ENCODE results near the gene MKNK1. TPM values are rescaled to one million over a fixed set of nuclear protein-coding genes. Genes with fewer than 3 reads are reported as not detected.

The MKNK1 gene
- total RNA-seq, 1 experiment from 2014 or later: 40.1 TPM

- ATAC-seq: no peak
- Histone ChIP-seq H3K27me3 (ENCODE audit: control insufficient read depth, insufficient read depth, low read length) (no peaks in the 10 kb centered on the region), H3K27ac (ENCODE audit: low read length) (no peak overlapping the region), H3K4me1 (ENCODE audit: control insufficient read depth, insufficient read depth, low read length) (no peaks in the 10 kb centered on the region), H3K4me3 (ENCODE audit: low read depth in 2 of 2, low read length in 2 of 2) (no peak overlapping the region), H3K9me3 (ENCODE audit: control insufficient read depth, insufficient read depth, low read depth, low read length) (no peaks in the 10 kb centered on the region), H3K36me3 (ENCODE audit: control insufficient read depth, insufficient read depth, low read length) (no peaks in the 10 kb centered on the region)
- in situ Hi-C loops (cut with HindIII; ENCODE audit: low pct_unique_long_range_greater_than_20kb, low sequenced_read_pairs) (no loop called here), intact Hi-C loops (cut with micrococcal nuclease; ENCODE audit: unreplicated experiment) (no loop called here)
- ChIA-PET POLR2A (interaction anchor here (0.8 kb wide), 1 partner anchor 34 kb away, joined by 3 read pairs; no protein-coding TSS in a partner anchor), CTCF (no interaction called here)
- DNase-seq (ENCODE audit: low read depth, low spot score): no peak
- TF ChIP-seq TCF7L2 (IDR thresholded peaks at IDR 0.05; ENCODE audit: low read depth, low read length): no peak
- TF ChIP-seq POLR2AphosphoS5 (IDR thresholded peaks at IDR 0.05; ENCODE audit: low read depth, low read length): no peak
- no peak for TF ChIP-seq REST (IDR thresholded peaks at IDR 0.05; ENCODE audit: insufficient read depth in 1 of 2, low read depth in 2 of 2, low read length in 1 of 2)
- TF ChIP-seq SIN3A (IDR thresholded peaks at IDR 0.05; ENCODE audit: borderline replicate concordance, insufficient read depth, low read depth, low read length): no peak
- TF ChIP-seq CTCF (IDR thresholded peaks at IDR 0.05): no peak
- BruUV-seq (replicated peaks): no TSS peak
These were observed 7.2 kb downstream of the MKNK1 start for GRCh38 chr1:46596846-46597245.

- Histone ChIP-seq H3K4me3 (ENCODE audit: low read depth in 2 of 2, low read length in 2 of 2) (no peak overlapping the region), H3K36me3 (ENCODE audit: control insufficient read depth, insufficient read depth, low read length) (no peaks in the 10 kb centered on the region), H3K4me1 (ENCODE audit: control insufficient read depth, insufficient read depth, low read length) (no peaks in the 10 kb centered on the region), H3K9me3 (ENCODE audit: control insufficient read depth, insufficient read depth, low read depth, low read length) (no peaks in the 10 kb centered on the region), H3K27me3 (ENCODE audit: control insufficient read depth, insufficient read depth, low read length) (no peaks in the 10 kb centered on the region), H3K27ac (ENCODE audit: low read length) (no peak overlapping the region)
- TF ChIP-seq REST (IDR thresholded peaks at IDR 0.05; ENCODE audit: insufficient read depth in 1 of 2, low read depth in 2 of 2, low read length in 1 of 2) (no peak), SIN3A (IDR thresholded peaks at IDR 0.05; ENCODE audit: borderline replicate concordance, insufficient read depth, low read depth, low read length) (no peak), CTCF (IDR thresholded peaks at IDR 0.05) (no peak), TCF7L2 (IDR thresholded peaks at IDR 0.05; ENCODE audit: low read depth, low read length) (no peak), POLR2AphosphoS5 (IDR thresholded peaks at IDR 0.05; ENCODE audit: low read depth, low read length) (no peak)
- BruUV-seq (replicated peaks): no TSS peak
- intact Hi-C loops (cut with micrococcal nuclease; ENCODE audit: unreplicated experiment): no loop called here
- no peak for DNase-seq (ENCODE audit: low read depth, low spot score)
- ChIA-PET POLR2A (interaction anchor here (0.8 kb wide), 1 partner anchor 33 kb away, joined by 3 read pairs; no protein-coding TSS in a partner anchor), CTCF (no interaction called here)
- ATAC-seq: no peak
- in situ Hi-C loops (cut with HindIII; ENCODE audit: low pct_unique_long_range_greater_than_20kb, low sequenced_read_pairs): no loop called here
These were observed 8.0 kb downstream of the MKNK1 start for GRCh38 chr1:46596036-46596435.
